Tibial nerve (tissue), 4 donors: ENCODE results near the gene NHLRC2.

ENCODE experiments used
- EP300 ChIP-seq, 2 donors: sonication (generic); formaldehyde crosslinking; IDR thresholded peaks; one replicate each; pipeline ENCODE4 v1.6.1; 2017; ENCODE audit warnings: antibody characterized with exemption in 2 of 2, mild to moderate bottlenecking in 1 of 2
- POLR2A ChIP-seq, 2 donors: fragments of 450-650 bp; IDR thresholded peaks; one replicate each; pipeline ENCODE4 v1.6.1; 2017; ENCODE audit warnings: antibody characterized with exemption in 2 of 2, mild to moderate bottlenecking in 2 of 2, moderate library complexity in 2 of 2
- TF ChIP-seq, protein P1 (sequence below), 5 experiments: fragments of 200-600 bp in 3 of 5; fragments of 450-650 bp in 2 of 5; sonication (generic) in 3 of 5; IDR thresholded peaks; one replicate each; pipeline ENCODE4 v1.5.1; 2016 to 2019; ENCODE audit warnings: antibody characterized with exemption in 5 of 5, mild to moderate bottlenecking in 3 of 5, moderate library complexity in 2 of 5

DNA sequence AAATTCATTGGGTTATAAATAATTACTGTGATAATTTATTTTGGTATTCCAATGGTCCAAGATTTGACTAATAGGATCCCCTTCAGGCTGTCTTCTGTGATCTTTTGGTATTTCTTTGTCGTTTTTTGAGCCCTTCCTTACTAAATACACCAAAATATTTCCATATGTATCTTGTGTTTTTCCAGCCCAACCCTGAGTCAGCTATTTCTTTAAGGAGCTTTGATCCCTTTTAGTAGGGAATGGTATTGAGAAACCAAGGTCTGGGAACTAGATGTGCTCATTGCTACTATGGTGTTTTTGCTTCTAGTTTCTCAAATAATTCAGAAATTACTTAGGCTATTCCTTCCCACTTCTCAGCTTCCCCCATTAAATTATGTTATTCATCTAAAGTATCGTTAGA, 15.3 kb downstream of the NHLRC2 start:
- TF ChIP-seq, protein P1, sequence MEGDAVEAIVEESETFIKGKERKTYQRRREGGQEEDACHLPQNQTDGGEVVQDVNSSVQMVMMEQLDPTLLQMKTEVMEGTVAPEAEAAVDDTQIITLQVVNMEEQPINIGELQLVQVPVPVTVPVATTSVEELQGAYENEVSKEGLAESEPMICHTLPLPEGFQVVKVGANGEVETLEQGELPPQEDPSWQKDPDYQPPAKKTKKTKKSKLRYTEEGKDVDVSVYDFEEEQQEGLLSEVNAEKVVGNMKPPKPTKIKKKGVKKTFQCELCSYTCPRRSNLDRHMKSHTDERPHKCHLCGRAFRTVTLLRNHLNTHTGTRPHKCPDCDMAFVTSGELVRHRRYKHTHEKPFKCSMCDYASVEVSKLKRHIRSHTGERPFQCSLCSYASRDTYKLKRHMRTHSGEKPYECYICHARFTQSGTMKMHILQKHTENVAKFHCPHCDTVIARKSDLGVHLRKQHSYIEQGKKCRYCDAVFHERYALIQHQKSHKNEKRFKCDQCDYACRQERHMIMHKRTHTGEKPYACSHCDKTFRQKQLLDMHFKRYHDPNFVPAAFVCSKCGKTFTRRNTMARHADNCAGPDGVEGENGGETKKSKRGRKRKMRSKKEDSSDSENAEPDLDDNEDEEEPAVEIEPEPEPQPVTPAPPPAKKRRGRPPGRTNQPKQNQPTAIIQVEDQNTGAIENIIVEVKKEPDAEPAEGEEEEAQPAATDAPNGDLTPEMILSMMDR (IDR thresholded peaks at IDR 0.05): no peak
- TF ChIP-seq EP300 (IDR thresholded peaks at IDR 0.05) (no peak), POLR2A (IDR thresholded peaks at IDR 0.05) (no peak)
